K562 treated with DMSO at 1 percent for 12 hours (cell line): ENCODE data around the gene KCTD16. TPM values are rescaled to one million over a fixed set of nuclear protein-coding genes. Genes with fewer than 3 reads are reported as not detected.

Experiments
- total RNA-seq: library from RNA; unstranded; fragments of 300-600 nt; gene quantifications from 2 replicates; pipeline ENCODE4 v1.2.3, GENCODE V29; 2022; ENCODE audit not compliant: insufficient read depth

The KCTD16 gene
- total RNA-seq = not detected in 2 replicates

DNA sequence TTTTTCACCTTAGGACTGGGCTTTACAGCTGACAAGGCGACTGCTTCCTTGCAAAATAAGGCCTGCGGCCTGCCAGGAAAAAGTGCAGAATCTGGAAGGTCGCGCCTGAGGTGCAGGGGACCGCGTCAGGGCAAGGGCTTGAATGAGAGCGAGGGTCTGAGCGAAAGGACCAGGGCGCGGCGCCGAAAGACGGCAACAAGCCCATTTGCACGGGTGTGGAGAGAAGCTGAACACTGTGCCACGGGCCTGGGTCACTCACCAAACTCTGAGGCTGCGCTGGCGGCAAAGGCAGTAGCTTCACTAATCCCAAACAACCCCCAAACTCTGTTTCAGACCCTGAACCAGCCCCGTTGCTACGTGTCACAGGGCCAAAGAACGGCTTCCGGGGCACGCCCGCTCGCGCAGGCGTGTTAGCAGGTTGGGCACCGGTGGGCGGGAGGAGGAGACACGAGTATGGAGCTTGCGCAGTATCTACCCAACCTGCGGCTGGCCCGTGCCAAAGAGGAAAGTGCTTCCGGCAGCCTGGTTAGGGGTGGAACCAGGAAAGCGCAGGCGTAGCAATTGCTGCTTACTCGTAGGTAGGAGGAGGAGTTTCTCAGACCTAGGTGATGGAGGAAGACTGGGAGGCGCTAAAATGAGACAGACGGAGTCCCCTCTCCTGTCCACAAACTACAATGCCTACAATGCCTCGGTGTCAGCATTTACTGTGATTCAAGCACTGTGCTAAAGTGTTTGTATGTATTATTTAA lies at the start of gene KCTD16, which contains the start of gene YIPF5:
Gene KCTD16 (plus strand): TSS at position 598 of the 749 bp plus-strand sequence.
Gene YIPF5 (minus strand): TSS at position 384 of the 749 bp plus-strand sequence. CDS start 704 bp downstream, outside the sequence.

Other genes with a start within 250 kb of the KCTD16 start
- 9.4 and 27.7 TPM in 2 replicates for gene YIPF5, start 214 bp upstream of the KCTD16 start, total RNA-seq